Measurements from ENCODE around the gene KCTD19. TPM values are rescaled to one million over a fixed set of nuclear protein-coding genes. Genes with fewer than 3 reads are reported as not detected.

The KCTD19 gene
- total and polyA plus RNA-seq, 2 donors (not counting 1 experiment from before 2014, with no cell fraction given): 0.52 TPM; not detected in 1

- H3K4me2 ChIP-seq (replicated peaks; ENCODE audit: low read depth, low read length, poor library complexity, severe bottlenecking): no peak overlapping the region
- no peak overlapping the region for H3K9ac ChIP-seq (ENCODE audit: low read length)
- no peak for DNase-seq
- Mint-ChIP-seq H3K27ac (no peak overlapping the region), H3K9me3 (ENCODE audit: insufficient read depth) (no peaks in the 10 kb centered on the region), H3K4me1 (no peaks in the 10 kb centered on the region), H3K27me3 (peaks cover 14% of the 10 kb centered on the region), H3K4me3 (no peak overlapping the region)
- POLR2A ChIA-PET: no interaction called here
- H3K27me3 ChIP-seq (replicated peaks in 1 of 4; ENCODE audit: control extremely low read depth in 1 of 4, control insufficient read depth in 3 of 4, insufficient read depth in 4 of 4, low read length in 3 of 4): peaks cover 0 to 3% (median 1%) of the 10 kb centered on the region in 4 experiments
- no peaks in the 10 kb centered on the region for H4K20me1 ChIP-seq (ENCODE audit: control insufficient read depth, insufficient read depth, low read length, poor library complexity, severe bottlenecking)
- H3K36me3 ChIP-seq (replicated peaks in 1 of 2; ENCODE audit: control extremely low read depth in 1 of 2, control insufficient read depth in 1 of 2, extremely low read depth in 1 of 2, insufficient read depth in 2 of 2, low read length in 1 of 2): no peaks in the 10 kb centered on the region
- intact Hi-C loops (cut with micrococcal nuclease): no loop called here
- no peaks in the 10 kb centered on the region for H3K9me3 ChIP-seq (ENCODE audit: control extremely low read depth in 1 of 3, control insufficient read depth in 2 of 3, insufficient read depth in 1 of 3, low read length in 2 of 3)
- no peak for ATAC-seq (ENCODE audit: low read depth)
- no peak overlapping the region for H3K4me3 ChIP-seq (ENCODE audit: control extremely low read depth in 1 of 5, extremely low read depth in 1 of 5, insufficient read depth in 1 of 5, low read depth in 2 of 5, low read length in 4 of 5)
- H3K79me2 ChIP-seq (ENCODE audit: control insufficient read depth, insufficient read depth, low read length): no peaks in the 10 kb centered on the region
- H3K4me1 ChIP-seq (ENCODE audit: control insufficient read depth in 2 of 2, insufficient read depth in 2 of 2, low read length in 2 of 2): no peaks in the 10 kb centered on the region
- WGBS (ENCODE audit: insufficient coverage): 60% methylated on average over 3 of the region's 4 CpGs
- no peak overlapping the region for H2AFZ ChIP-seq (ENCODE audit: insufficient read depth, low read depth, low read length, poor library complexity, severe bottlenecking)
- no peak overlapping the region for H3K27ac ChIP-seq (ENCODE audit: low read length in 2 of 2)
- no peak for TF ChIP-seq CTCF (IDR thresholded peaks at IDR 0.05)
- TF ChIP-seq EZH2 (IDR thresholded peaks at IDR 0.05; ENCODE audit: borderline replicate concordance, insufficient read depth, low read depth, low read length, poor library complexity, severe bottlenecking): no peak
- CTCF ChIA-PET: interaction anchor here (0.6 kb wide), 1 partner anchor 42 kb away, joined by 3 read pairs; no protein-coding TSS in a partner anchor
Measured at GRCh38 chr16:67357561-67357960, 31.0 kb upstream of the KCTD19 start.

DNA sequence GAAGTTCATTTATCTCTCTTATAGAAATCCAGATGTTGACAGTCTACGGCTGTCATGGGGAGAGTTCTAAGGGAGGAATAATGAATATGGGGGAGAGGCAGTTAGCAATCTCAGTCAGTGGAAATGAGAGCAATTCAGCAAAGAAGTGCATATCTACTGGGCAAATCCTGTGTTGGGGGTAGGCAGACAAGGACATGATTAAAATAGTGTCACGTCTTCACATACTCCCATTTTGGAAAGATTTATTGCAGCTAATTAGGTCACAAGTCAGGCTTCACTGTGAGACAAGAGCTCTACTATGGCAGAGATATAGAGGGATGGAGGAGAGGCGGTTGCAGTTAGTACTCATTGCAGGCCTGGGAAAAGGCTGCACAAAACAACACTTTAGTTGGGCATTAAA lies 29.9 kb upstream of the KCTD19 start:
- intact Hi-C loops (cut with micrococcal nuclease): no loop called here
- no peaks in the 10 kb centered on the region for H3K79me2 ChIP-seq (ENCODE audit: control insufficient read depth, insufficient read depth, low read length)
- WGBS (ENCODE audit: insufficient coverage): 100% methylated on average over 3 of the region's 3 CpGs

More for the DNA sequence above, 29.9 kb upstream of the KCTD19 start:
- H3K9me3 Mint-ChIP-seq (ENCODE audit: insufficient read depth): no peaks in the 10 kb centered on the region
- H3K4me3 Mint-ChIP-seq: no peak overlapping the region
- H3K27me3 Mint-ChIP-seq: peaks cover 14% of the 10 kb centered on the region
- no peaks in the 10 kb centered on the region for H3K9me3 ChIP-seq (ENCODE audit: control extremely low read depth in 1 of 3, control insufficient read depth in 2 of 3, insufficient read depth in 1 of 3, low read length in 2 of 3)
- H4K20me1 ChIP-seq (ENCODE audit: control insufficient read depth, insufficient read depth, low read length, poor library complexity, severe bottlenecking): no peaks in the 10 kb centered on the region
- H3K4me1 Mint-ChIP-seq: no peaks in the 10 kb centered on the region
- no peak overlapping the region for H3K27ac ChIP-seq (ENCODE audit: low read length in 2 of 2)
- H3K9ac ChIP-seq (ENCODE audit: low read length): no peak overlapping the region
- no peak for TF ChIP-seq EZH2 (IDR thresholded peaks at IDR 0.05; ENCODE audit: borderline replicate concordance, insufficient read depth, low read depth, low read length, poor library complexity, severe bottlenecking)
- no peak for TF ChIP-seq CTCF (IDR thresholded peaks at IDR 0.05)
- POLR2A ChIA-PET: interaction anchor here (0.7 kb wide), 1 partner anchor 1158 kb away, joined by 3 read pairs; no protein-coding TSS in a partner anchor
- H3K4me1 ChIP-seq (ENCODE audit: control insufficient read depth in 2 of 2, insufficient read depth in 2 of 2, low read length in 2 of 2): no peaks in the 10 kb centered on the region
- H2AFZ ChIP-seq (ENCODE audit: insufficient read depth, low read depth, low read length, poor library complexity, severe bottlenecking): no peak overlapping the region
- no peak for DNase-seq
- peaks cover 0 to 3% (median 1%) of the 10 kb centered on the region in 4 experiments for H3K27me3 ChIP-seq (replicated peaks in 1 of 4; ENCODE audit: control extremely low read depth in 1 of 4, control insufficient read depth in 3 of 4, insufficient read depth in 4 of 4, low read length in 3 of 4)
- ATAC-seq (ENCODE audit: low read depth): no peak
- no peak overlapping the region for H3K4me3 ChIP-seq (ENCODE audit: control extremely low read depth in 1 of 5, extremely low read depth in 1 of 5, insufficient read depth in 1 of 5, low read depth in 2 of 5, low read length in 4 of 5)
- no peak overlapping the region for H3K27ac Mint-ChIP-seq
- no peak overlapping the region for H3K4me2 ChIP-seq (replicated peaks; ENCODE audit: low read depth, low read length, poor library complexity, severe bottlenecking)
- H3K36me3 ChIP-seq (replicated peaks in 1 of 2; ENCODE audit: control extremely low read depth in 1 of 2, control insufficient read depth in 1 of 2, extremely low read depth in 1 of 2, insufficient read depth in 2 of 2, low read length in 1 of 2): no peaks in the 10 kb centered on the region
- CTCF ChIA-PET: no interaction called here

Measured in B cell (primary cell).